Uterus (tissue), 4 donors: ENCODE measurements around the gene FILIP1. TPM values are rescaled to one million over a fixed set of nuclear protein-coding genes. Genes with fewer than 3 reads are reported as not detected.
A peak's percentile ranks its signal among the peaks of the same experiment; 100 is the strongest.

ENCODE experiments used
- DNase-seq, 2 donors: peaks; one replicate each; pipeline ENCODE4 v3.0.0-alpha.2; 2019 to 2020
- H3K27ac ChIP-seq, 2 donors: fragments of 200-600 bp; sonication (generic); 1 replicate in 1 of 2; 2 replicates in 1 of 2; pipeline ENCODE4 v1.5.1; 2016 to 2018
- H3K27me3 ChIP-seq, 2 donors: fragments of 200-600 bp; sonication (generic); one replicate each; pipeline ENCODE4 v1.5.1; 2018 to 2019; ENCODE audit warnings: control low read depth in 1 of 2
- H3K36me3 ChIP-seq, 2 donors: fragments of 200-600 bp; sonication (generic); one replicate each; pipeline ENCODE4 v1.5.1; 2019; ENCODE audit warnings: control low read depth in 1 of 2
- H3K4me1 ChIP-seq, 2 donors: fragments of 200-600 bp; sonication (generic); one replicate each; pipeline ENCODE4 v1.5.1; 2018 to 2019; ENCODE audit warnings: control low read depth in 1 of 2
- H3K4me3 ChIP-seq, 2 donors: fragments of 200-600 bp; sonication (generic); 1 replicate in 1 of 2; 2 replicates in 1 of 2; pipeline ENCODE4 v1.5.1; 2018 to 2019; ENCODE audit warnings: mild to moderate bottlenecking in 1 of 2
- H3K9me3 ChIP-seq, 2 donors: fragments of 200-600 bp; sonication (generic); one replicate each; pipeline ENCODE4 v1.5.1; 2019; ENCODE audit warnings: control low read depth in 1 of 2
- CTCF ChIP-seq, 4 experiments: fragments of 200-600 bp in 2 of 4; fragments of 450-650 bp in 2 of 4; sonication (generic) in 2 of 4; IDR thresholded peaks; one replicate each; pipeline ENCODE4 v1.5.1; 2016 to 2019; ENCODE audit warnings: antibody characterized with exemption in 4 of 4, mild to moderate bottlenecking in 2 of 4, moderate library complexity in 1 of 4
- POLR2A ChIP-seq, 2 donors: fragments of 450-650 bp; IDR thresholded peaks; one replicate each; pipeline ENCODE4 v1.6.1; 2016; ENCODE audit warnings: antibody characterized with exemption in 2 of 2, mild to moderate bottlenecking in 1 of 2, moderate library complexity in 1 of 2
- intact Hi-C: fragments of 100-400 bp; cut with DNase I; formaldehyde crosslinking; loops from one replicate; pipeline ENCODE4 v1.15.1; 2023; ENCODE audit warnings: low total_unique reads
- total RNA-seq, 4 donors: library from RNA; depleted of rRNA in 3 of 4; stranded (reverse); fragments of >200 nt in 3 of 4; gene quantifications; one replicate each; pipeline versions ENCODE4 v1.1.0 to v1.2.4, GENCODE V29; 2014 to 2023
- donor health status: DM: yes; HTN: yes; CAD: no.

FILIP1 gene
- total RNA-seq, 4 donors from 2014 or later: 4.7 to 23.1 (median 12.5) TPM

DNA sequence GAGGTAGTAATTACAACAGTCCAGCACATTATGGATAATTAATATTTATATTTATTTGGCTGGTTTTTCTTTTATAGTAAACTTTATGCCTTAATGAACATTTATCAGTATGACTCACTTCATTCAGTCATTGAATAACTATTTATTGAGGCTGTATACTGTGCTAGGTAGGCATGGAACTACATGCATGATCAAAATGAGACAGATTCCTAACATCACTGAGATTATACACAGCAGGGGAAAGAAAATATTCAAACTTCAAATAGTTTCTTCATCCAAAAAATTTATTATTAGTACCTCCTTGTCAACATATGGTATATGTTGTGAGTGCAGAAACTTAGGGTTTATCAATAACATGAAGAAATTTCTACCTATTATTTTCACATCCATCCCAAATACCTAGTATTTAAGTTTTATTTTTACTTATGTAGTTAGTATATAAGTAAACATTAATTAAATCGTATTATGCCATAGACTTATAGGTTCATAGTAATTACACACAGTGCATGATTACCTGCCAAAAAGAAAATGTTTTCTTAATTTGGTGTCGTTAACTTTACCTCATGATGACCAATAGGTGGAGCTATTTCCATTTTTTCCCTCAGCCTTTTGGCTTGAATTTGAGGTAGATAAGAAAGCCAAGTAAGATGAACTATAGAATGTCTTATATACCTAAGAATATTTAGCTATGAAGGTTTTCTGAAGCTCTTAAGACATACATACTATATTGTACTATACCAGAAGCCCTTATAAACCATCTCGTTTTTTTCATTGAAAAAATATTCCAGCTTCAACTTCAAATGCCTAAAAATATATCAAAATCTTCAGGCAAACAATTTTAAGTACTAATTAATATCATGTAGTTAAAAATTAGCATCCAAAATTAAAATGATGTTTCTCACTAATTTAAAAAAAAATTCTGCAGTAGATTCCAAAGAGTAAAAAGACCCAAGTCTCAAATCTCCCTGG is 196.5 kb downstream of the FILIP1 start:
- no peak for TF ChIP-seq POLR2A (IDR thresholded peaks at IDR 0.05)
- TF ChIP-seq CTCF (IDR thresholded peaks at IDR 0.05): peak; percentile 66 to 74 (median 71)
- H3K27ac ChIP-seq: no peak overlapping the region

GRCh38 chr6:75292555-75292954 is 201.0 kb downstream of the FILIP1 start:
- no peak for DNase-seq
- Histone ChIP-seq H3K4me1 (no peaks in the 10 kb centered on the region), H3K4me3 (no peak overlapping the region), H3K27ac (no peak overlapping the region), H3K36me3 (no peaks in the 10 kb centered on the region), H3K9me3 (no peaks in the 10 kb centered on the region), H3K27me3 (no peaks in the 10 kb centered on the region)
- intact Hi-C loops: no loop called here
- no peak for TF ChIP-seq CTCF (IDR thresholded peaks at IDR 0.05)
- no peak for TF ChIP-seq POLR2A (IDR thresholded peaks at IDR 0.05)

More for the DNA sequence above, 196.5 kb downstream of the FILIP1 start:
- intact Hi-C loops: no loop called here
- no peaks in the 10 kb centered on the region for H3K27me3 ChIP-seq
- no peaks in the 10 kb centered on the region for H3K9me3 ChIP-seq
- no peak for DNase-seq
- no peak overlapping the region for H3K4me3 ChIP-seq
- H3K4me1 ChIP-seq: no peaks in the 10 kb centered on the region
- H3K36me3 ChIP-seq: no peaks in the 10 kb centered on the region

- no peaks in the 10 kb centered on the region for H3K4me1 ChIP-seq
- no peak overlapping the region for H3K27ac ChIP-seq
- H3K36me3 ChIP-seq: no peaks in the 10 kb centered on the region
- H3K27me3 ChIP-seq: no peaks in the 10 kb centered on the region
- no peak for DNase-seq
- no peaks in the 10 kb centered on the region for H3K9me3 ChIP-seq
- TF ChIP-seq POLR2A (IDR thresholded peaks at IDR 0.05) (no peak), CTCF (IDR thresholded peaks at IDR 0.05) (no peak)
- H3K4me3 ChIP-seq: no peak overlapping the region
- intact Hi-C loops: no loop called here
Observed at GRCh38 chr6:75291744-75292143, 201.9 kb downstream of the FILIP1 start.

GRCh38 chr6:75291331-75291730 is 202.3 kb downstream of the FILIP1 start:
- H3K4me1 ChIP-seq: no peaks in the 10 kb centered on the region
- H3K27ac ChIP-seq: no peak overlapping the region
- DNase-seq: no peak
- intact Hi-C loops: no loop called here
- TF ChIP-seq CTCF (IDR thresholded peaks at IDR 0.05): no peak
- TF ChIP-seq POLR2A (IDR thresholded peaks at IDR 0.05): no peak
- no peaks in the 10 kb centered on the region for H3K27me3 ChIP-seq
- H3K9me3 ChIP-seq: no peaks in the 10 kb centered on the region
- no peaks in the 10 kb centered on the region for H3K36me3 ChIP-seq
- H3K4me3 ChIP-seq: no peak overlapping the region
